Lower lobe of right lung (tissue), 2 donors: ENCODE results near the gene TKFC. TPM values are rescaled to one million over a fixed set of nuclear protein-coding genes. Genes with fewer than 3 reads are reported as not detected.

Experiments
- ATAC-seq, 2 donors: fragments of 200-7000 bp; cut with Tn5 transposase; one replicate each; pipeline ENCODE4 v1.9.1; 2020 to 2022; ENCODE audit warnings: mild to moderate bottlenecking in 2 of 2, moderate library complexity in 2 of 2
- DNase-seq: peaks from one replicate; pipeline ENCODE4 v3.0.0-alpha.2; 2020
- H3K27ac ChIP-seq: fragments of 200-600 bp; one replicate; pipeline ENCODE4 v1.8.0; 2022
- H3K27me3 ChIP-seq: fragments of 200-600 bp; one replicate; pipeline ENCODE4 v1.8.0; 2022; ENCODE audit warnings: low read depth
- H3K36me3 ChIP-seq: fragments of 200-600 bp; one replicate; pipeline ENCODE4 v1.8.0; 2022; ENCODE audit warnings: mild to moderate bottlenecking
- H3K4me1 ChIP-seq: fragments of 200-600 bp; one replicate; pipeline ENCODE4 v1.8.0; 2022
- H3K4me3 ChIP-seq: fragments of 200-600 bp; one replicate; pipeline ENCODE4 v1.8.0; 2022; ENCODE audit warnings: mild to moderate bottlenecking
- H3K9me3 ChIP-seq: fragments of 200-600 bp; one replicate; pipeline ENCODE4 v1.8.0; 2022
- intact Hi-C: fragments of 100-400 bp; cut with DNase I; formaldehyde crosslinking; loops from one replicate; pipeline ENCODE4 v1.11.0; 2022
- total RNA-seq: library from RNA; stranded (reverse); fragmentation: NEBNext Ultra II Directional; extraction: Animal tissue kit (Norgen Biotek cat#: 25700); gene quantifications from one replicate; pipeline ENCODE4 v1.2.1, GENCODE V29; 2021
- TF ChIP-seq, protein P1 (sequence below): fragments of 200-600 bp; IDR thresholded peaks from one replicate; pipeline ENCODE4 v1.8.0; 2022; ENCODE audit warnings: antibody characterized with exemption, mild to moderate bottlenecking
- donor health status: DM: no; HTN: yes; CAD: no; lungs with severe emphysema.

The TKFC gene
- total RNA-seq, 1 donor from 2014 or later, result 35.0 TPM

DNA sequence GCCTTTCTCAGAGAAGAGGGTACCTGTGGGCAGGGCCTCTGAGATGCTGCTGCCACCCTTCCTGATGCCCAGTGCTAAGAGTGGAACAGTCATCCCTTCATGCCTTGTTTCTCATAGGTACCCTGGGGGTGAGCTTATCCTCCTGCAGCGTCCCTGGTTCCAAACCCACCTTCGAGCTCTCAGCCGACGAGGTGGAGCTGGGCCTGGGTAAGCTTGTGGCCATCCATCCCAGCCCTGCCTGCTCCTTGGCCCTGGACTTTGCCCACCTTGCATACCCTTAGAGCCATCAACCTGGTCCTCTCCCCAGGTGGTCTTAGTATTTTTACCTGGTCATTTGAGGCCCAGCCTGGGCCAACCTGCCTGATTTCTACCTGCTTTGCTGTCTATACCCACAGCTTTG lies 8.7 kb downstream of the TKFC start:
- Histone ChIP-seq H3K27ac (no peak overlapping the region), H3K27me3 (no peaks in the 10 kb centered on the region), H3K9me3 (no peaks in the 10 kb centered on the region), H3K4me3 (no peak overlapping the region), H3K4me1 (peaks cover 1% of the 10 kb centered on the region), H3K36me3 (peaks cover 27% of the 10 kb centered on the region)
- intact Hi-C loops, result no loop called here
- no peak for DNase-seq
- TF ChIP-seq, protein P1, sequence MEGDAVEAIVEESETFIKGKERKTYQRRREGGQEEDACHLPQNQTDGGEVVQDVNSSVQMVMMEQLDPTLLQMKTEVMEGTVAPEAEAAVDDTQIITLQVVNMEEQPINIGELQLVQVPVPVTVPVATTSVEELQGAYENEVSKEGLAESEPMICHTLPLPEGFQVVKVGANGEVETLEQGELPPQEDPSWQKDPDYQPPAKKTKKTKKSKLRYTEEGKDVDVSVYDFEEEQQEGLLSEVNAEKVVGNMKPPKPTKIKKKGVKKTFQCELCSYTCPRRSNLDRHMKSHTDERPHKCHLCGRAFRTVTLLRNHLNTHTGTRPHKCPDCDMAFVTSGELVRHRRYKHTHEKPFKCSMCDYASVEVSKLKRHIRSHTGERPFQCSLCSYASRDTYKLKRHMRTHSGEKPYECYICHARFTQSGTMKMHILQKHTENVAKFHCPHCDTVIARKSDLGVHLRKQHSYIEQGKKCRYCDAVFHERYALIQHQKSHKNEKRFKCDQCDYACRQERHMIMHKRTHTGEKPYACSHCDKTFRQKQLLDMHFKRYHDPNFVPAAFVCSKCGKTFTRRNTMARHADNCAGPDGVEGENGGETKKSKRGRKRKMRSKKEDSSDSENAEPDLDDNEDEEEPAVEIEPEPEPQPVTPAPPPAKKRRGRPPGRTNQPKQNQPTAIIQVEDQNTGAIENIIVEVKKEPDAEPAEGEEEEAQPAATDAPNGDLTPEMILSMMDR, result no peak
- no peak for ATAC-seq

- intact Hi-C loops, result no loop called here
- H3K27me3 ChIP-seq, result no peaks in the 10 kb centered on the region
- H3K27ac ChIP-seq, result no peak overlapping the region
- H3K9me3 ChIP-seq, result no peaks in the 10 kb centered on the region
- DNase-seq (no peak), ATAC-seq (peak in 1 of 2 donors; percentile 15)
- TF ChIP-seq, protein P1, result no peak
- H3K4me3 ChIP-seq, result no peak overlapping the region
- no peaks in the 10 kb centered on the region for H3K4me1 ChIP-seq
- H3K36me3 ChIP-seq, result peaks cover 31% of the 10 kb centered on the region
Observed at GRCh38 chr11:61342207-61342803, 9.3 kb downstream of the TKFC start.

DNA sequence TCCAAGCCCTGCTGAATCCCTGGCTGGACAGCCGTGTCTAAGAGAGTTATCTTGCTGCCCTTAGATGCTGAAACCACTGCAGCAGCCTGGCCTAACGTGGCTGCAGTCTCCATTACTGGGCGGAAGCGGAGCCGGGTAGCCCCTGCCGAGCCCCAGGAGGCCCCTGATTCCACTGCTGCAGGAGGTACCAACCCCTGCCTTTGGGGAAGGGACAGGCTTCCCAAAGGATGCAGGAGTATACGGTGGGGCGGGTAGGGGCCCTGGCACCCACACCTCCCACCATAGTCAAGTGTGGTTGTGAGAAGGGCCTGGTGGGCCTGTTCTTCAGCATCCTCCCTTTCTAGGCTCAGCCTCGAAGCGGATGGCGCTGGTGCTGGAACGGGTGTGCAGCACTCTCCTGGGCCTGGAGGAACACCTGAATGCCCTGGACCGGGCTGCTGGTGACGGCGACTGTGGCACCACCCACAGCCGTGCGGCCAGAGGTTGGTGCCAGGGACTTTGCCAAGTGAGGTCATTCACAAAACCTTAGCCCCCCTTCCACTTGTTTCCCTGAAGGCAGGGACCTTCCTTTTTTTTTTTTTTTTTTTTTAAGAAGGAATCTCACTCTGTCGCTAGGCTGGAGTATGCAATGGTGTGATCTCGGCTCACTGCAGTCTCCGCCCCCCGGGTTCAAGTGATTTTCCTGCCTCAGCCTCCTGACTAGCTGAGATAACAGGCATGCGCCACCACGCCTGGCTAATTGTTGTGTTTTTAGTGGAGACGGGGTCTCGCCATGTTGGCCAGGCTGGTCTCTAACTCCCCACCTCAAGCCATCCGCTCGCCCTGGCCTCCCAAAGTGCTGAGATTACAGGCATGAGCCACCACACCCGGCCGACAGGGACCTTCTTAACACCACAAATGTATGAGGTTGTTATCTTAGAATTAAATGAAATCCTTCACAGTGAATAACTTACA lies 11.0 kb downstream of the TKFC start:
- Histone ChIP-seq H3K4me1 (no peaks in the 10 kb centered on the region), H3K9me3 (no peaks in the 10 kb centered on the region), H3K27ac (no peak overlapping the region), H3K4me3 (no peak overlapping the region), H3K27me3 (no peaks in the 10 kb centered on the region), H3K36me3 (peaks cover 48% of the 10 kb centered on the region)
- DNase-seq (no peak), ATAC-seq (no peak)
- intact Hi-C loops, result no loop called here
- TF ChIP-seq, protein P1, result no peak

DNA sequence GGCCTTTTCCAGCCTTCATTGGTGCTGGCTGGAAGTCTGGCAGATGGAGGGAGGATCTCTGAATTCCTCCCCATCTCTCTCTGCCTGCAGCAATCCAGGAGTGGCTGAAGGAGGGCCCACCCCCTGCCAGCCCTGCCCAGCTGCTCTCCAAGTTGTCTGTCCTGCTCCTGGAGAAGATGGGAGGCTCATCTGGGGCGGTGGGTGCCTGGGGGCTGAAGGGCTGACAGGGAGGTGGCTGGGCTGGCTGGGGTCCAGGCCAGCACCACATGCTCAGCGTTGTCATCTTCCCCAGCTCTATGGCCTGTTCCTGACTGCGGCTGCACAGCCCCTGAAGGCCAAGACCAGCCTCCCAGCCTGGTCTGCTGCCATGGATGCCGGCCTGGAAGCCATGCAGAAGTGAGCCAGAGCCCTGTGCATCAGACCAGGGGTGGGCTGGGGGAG lies 12.2 kb downstream of the TKFC start:
- H3K27ac ChIP-seq, result no peak overlapping the region
- TF ChIP-seq, protein P1, result no peak
- no peak for DNase-seq

GRCh38 chr11:61345954-61346843 lies 13.2 kb downstream of the TKFC start:
- Histone ChIP-seq H3K27me3 (no peaks in the 10 kb centered on the region), H3K36me3 (peaks cover 69% of the 10 kb centered on the region), H3K4me1 (no peaks in the 10 kb centered on the region), H3K4me3 (no peak overlapping the region), H3K9me3 (no peaks in the 10 kb centered on the region), H3K27ac (no peak overlapping the region)
- TF ChIP-seq, protein P1, result no peak
- DNase-seq, result no peak
- intact Hi-C loops, result no loop called here
- no peak for ATAC-seq

More for the DNA sequence above, 12.2 kb downstream of the TKFC start:
- ATAC-seq, result no peak
- peaks cover 59% of the 10 kb centered on the region for H3K36me3 ChIP-seq
- H3K4me1 ChIP-seq, result no peaks in the 10 kb centered on the region
- intact Hi-C loops, result no loop called here
- no peaks in the 10 kb centered on the region for H3K27me3 ChIP-seq
- H3K9me3 ChIP-seq, result no peaks in the 10 kb centered on the region
- no peak overlapping the region for H3K4me3 ChIP-seq
